ENCODE data around the gene SCGB2A2. TPM values are rescaled to one million over a fixed set of nuclear protein-coding genes. Genes with fewer than 3 reads are reported as not detected.

SCGB2A2 gene
- total RNA-seq, 1 experiment from 2014 or later = not detected

GRCh38 chr11:62253999-62254542 lies 15.9 kb upstream of the SCGB2A2 start:
- ChIA-PET CTCF (no interaction called here), POLR2A (no interaction called here)
- Mint-ChIP-seq H3K27me3 (ENCODE audit: low read depth) (peaks cover 37% of the 10 kb centered on the region), H3K4me1 (no peaks in the 10 kb centered on the region), H3K36me3 (peaks cover 36% of the 10 kb centered on the region), H3K9me3 (peaks cover 58% of the 10 kb centered on the region), H3K4me3 (no peak overlapping the region), H3K27ac (no peak overlapping the region)
- no peak for TF ChIP-seq IRF1 (CRISPR knock-in tag; IDR thresholded peaks at IDR 0.05)
- no peak for TF ChIP-seq RELA (CRISPR knock-in tag; IDR thresholded peaks at IDR 0.05; ENCODE audit: borderline replicate concordance)
- no peak for TF ChIP-seq IRF2 (CRISPR knock-in tag; IDR thresholded peaks at IDR 0.05; ENCODE audit: borderline replicate concordance, low read depth)
- no peak for TF ChIP-seq GTF2I (CRISPR knock-in tag; conservative IDR thresholded peaks at IDR 0.05)
- TF ChIP-seq, protein P1, sequence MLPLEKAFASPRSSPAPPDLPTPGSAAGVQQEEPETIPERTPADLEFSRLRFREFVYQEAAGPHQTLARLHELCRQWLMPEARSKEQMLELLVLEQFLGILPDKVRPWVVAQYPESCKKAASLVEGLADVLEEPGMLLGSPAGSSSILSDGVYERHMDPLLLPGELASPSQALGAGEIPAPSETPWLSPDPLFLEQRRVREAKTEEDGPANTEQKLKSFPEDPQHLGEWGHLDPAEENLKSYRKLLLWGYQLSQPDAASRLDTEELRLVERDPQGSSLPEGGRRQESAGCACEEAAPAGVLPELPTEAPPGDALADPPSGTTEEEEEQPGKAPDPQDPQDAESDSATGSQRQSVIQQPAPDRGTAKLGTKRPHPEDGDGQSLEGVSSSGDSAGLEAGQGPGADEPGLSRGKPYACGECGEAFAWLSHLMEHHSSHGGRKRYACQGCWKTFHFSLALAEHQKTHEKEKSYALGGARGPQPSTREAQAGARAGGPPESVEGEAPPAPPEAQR (CRISPR knock-in tag; IDR thresholded peaks at IDR 0.05) = no peak
- TF ChIP-seq, protein P2, sequence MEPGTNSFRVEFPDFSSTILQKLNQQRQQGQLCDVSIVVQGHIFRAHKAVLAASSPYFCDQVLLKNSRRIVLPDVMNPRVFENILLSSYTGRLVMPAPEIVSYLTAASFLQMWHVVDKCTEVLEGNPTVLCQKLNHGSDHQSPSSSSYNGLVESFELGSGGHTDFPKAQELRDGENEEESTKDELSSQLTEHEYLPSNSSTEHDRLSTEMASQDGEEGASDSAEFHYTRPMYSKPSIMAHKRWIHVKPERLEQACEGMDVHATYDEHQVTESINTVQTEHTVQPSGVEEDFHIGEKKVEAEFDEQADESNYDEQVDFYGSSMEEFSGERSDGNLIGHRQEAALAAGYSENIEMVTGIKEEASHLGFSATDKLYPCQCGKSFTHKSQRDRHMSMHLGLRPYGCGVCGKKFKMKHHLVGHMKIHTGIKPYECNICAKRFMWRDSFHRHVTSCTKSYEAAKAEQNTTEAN (CRISPR knock-in tag; IDR thresholded peaks at IDR 0.05) = no peak
- TF ChIP-seq ATF1 (CRISPR knock-in tag; IDR thresholded peaks at IDR 0.05) = no peak
- no peak for TF ChIP-seq MXD4 (CRISPR knock-in tag; IDR thresholded peaks at IDR 0.05; ENCODE audit: borderline replicate concordance)
- TF ChIP-seq SP1 (CRISPR knock-in tag; conservative IDR thresholded peaks at IDR 0.05) = no peak
- no peak for TF ChIP-seq PREB (CRISPR knock-in tag; IDR thresholded peaks at IDR 0.05; ENCODE audit: borderline replicate concordance)
- no peak for TF ChIP-seq NR3C1 (CRISPR knock-in tag; conservative IDR thresholded peaks at IDR 0.05; ENCODE audit: low read depth)
- TF ChIP-seq TEAD1 (CRISPR knock-in tag; IDR thresholded peaks at IDR 0.05) = no peak
- TF ChIP-seq, protein P3, sequence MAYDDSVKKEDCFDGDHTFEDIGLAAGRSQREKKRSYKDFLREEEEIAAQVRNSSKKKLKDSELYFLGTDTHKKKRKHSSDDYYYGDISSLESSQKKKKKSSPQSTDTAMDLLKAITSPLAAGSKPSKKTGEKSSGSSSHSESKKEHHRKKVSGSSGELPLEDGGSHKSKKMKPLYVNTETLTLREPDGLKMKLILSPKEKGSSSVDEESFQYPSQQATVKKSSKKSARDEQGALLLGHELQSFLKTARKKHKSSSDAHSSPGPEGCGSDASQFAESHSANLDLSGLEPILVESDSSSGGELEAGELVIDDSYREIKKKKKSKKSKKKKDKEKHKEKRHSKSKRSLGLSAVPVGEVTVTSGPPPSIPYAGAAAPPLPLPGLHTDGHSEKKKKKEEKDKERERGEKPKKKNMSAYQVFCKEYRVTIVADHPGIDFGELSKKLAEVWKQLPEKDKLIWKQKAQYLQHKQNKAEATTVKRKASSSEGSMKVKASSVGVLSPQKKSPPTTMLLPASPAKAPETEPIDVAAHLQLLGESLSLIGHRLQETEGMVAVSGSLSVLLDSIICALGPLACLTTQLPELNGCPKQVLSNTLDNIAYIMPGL (CRISPR knock-in tag; IDR thresholded peaks at IDR 0.05) = no peak
- ATAC-seq (no peak), DNase-seq (ENCODE audit: low spot score) (no peak)

DNA sequence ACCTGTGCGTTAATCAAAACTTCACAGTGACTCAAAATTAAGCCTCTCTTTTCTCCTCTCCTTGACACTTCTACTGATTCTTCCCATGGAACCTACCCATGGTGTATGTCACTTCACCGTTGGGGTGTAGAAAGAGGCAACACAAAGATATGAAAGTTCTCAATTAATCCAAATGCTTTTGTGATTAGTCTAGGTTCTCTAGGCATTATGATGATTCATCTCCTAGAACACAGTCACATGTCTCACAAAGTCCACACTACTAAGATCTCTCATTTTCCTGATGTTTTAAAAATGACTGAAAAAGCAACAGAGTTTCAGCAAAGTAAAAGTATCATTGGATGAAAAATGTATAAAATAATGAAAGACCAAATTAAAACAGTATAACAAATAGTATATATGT lies 13.7 kb upstream of the SCGB2A2 start:
- H3K36me3 Mint-ChIP-seq = peaks cover 19% of the 10 kb centered on the region
- no peak overlapping the region for H3K27ac Mint-ChIP-seq
- ATAC-seq = no peak
- H3K4me1 Mint-ChIP-seq = peaks cover 5% of the 10 kb centered on the region; the same call in 1 of the 2 replicates
- H3K4me3 Mint-ChIP-seq = no peak overlapping the region
- no peak for TF ChIP-seq PREB (CRISPR knock-in tag; IDR thresholded peaks at IDR 0.05; ENCODE audit: borderline replicate concordance)
- no peak for TF ChIP-seq KAT7 (CRISPR knock-in tag; IDR thresholded peaks at IDR 0.05; ENCODE audit: borderline replicate concordance)
- TF ChIP-seq RORB (CRISPR knock-in tag; IDR thresholded peaks at IDR 0.05) = no peak
- no peak for TF ChIP-seq JAZF1 (CRISPR knock-in tag; IDR thresholded peaks at IDR 0.05)
- no peak for TF ChIP-seq ZNF423 (CRISPR knock-in tag; IDR thresholded peaks at IDR 0.05)
- no peak for TF ChIP-seq NFE2L1 (CRISPR knock-in tag; IDR thresholded peaks at IDR 0.05)
- no peak for TF ChIP-seq IRF2 (CRISPR knock-in tag; IDR thresholded peaks at IDR 0.05; ENCODE audit: borderline replicate concordance, low read depth)
- TF ChIP-seq JUN (CRISPR knock-in tag; IDR thresholded peaks at IDR 0.05) = no peak
- TF ChIP-seq NFYB (CRISPR knock-in tag; conservative IDR thresholded peaks at IDR 0.05; ENCODE audit: low read depth) = no peak
- TF ChIP-seq, protein P2 (CRISPR knock-in tag; IDR thresholded peaks at IDR 0.05) = no peak
- TF ChIP-seq, protein P4, sequence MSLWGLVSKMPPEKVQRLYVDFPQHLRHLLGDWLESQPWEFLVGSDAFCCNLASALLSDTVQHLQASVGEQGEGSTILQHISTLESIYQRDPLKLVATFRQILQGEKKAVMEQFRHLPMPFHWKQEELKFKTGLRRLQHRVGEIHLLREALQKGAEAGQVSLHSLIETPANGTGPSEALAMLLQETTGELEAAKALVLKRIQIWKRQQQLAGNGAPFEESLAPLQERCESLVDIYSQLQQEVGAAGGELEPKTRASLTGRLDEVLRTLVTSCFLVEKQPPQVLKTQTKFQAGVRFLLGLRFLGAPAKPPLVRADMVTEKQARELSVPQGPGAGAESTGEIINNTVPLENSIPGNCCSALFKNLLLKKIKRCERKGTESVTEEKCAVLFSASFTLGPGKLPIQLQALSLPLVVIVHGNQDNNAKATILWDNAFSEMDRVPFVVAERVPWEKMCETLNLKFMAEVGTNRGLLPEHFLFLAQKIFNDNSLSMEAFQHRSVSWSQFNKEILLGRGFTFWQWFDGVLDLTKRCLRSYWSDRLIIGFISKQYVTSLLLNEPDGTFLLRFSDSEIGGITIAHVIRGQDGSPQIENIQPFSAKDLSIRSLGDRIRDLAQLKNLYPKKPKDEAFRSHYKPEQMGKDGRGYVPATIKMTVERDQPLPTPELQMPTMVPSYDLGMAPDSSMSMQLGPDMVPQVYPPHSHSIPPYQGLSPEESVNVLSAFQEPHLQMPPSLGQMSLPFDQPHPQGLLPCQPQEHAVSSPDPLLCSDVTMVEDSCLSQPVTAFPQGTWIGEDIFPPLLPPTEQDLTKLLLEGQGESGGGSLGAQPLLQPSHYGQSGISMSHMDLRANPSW (CRISPR knock-in tag; conservative IDR thresholded peaks at IDR 0.05; ENCODE audit: low read depth) = no peak
- no peak for TF ChIP-seq ZNF317 (CRISPR knock-in tag; IDR thresholded peaks at IDR 0.05; ENCODE audit: borderline replicate concordance, low read depth)
- DNase-seq (ENCODE audit: low spot score) = no peak
- peaks cover 20% of the 10 kb centered on the region for H3K27me3 Mint-ChIP-seq (ENCODE audit: low read depth)
- peaks cover 37% of the 10 kb centered on the region for H3K9me3 Mint-ChIP-seq
- ChIA-PET POLR2A (no interaction called here), CTCF (no interaction called here)

All from WTC11 (cell line).